B cell (primary cell): ENCODE results near the gene NOP9. TPM values are rescaled to one million over a fixed set of nuclear protein-coding genes. Genes with fewer than 3 reads are reported as not detected.

Experiments used
- ATAC-seq: fragments of 200-7000 bp; cut with Tn5 transposase; one replicate; pipeline ENCODE4 v1.10.0; 2021; ENCODE audit warnings: low read depth, mild to moderate bottlenecking, moderate number of reproducible peaks, moderate library complexity
- CTCF ChIA-PET: fragments of 350-600 bp; sonication (Branson Sonifier 250); formaldehyde crosslinking; loops from one replicate; lab custom pipeline; 2021; ENCODE audit warnings: antibody characterized with exemption, inconsistent platforms; lab: Charles Lee
- POLR2A ChIA-PET: fragments of 350-600 bp; sonication (Branson Sonifier 250); formaldehyde crosslinking; loops from one replicate; lab custom pipeline; 2021; ENCODE audit warnings: antibody characterized with exemption; lab: Charles Lee
- DNase-seq: peaks from one replicate; pipeline ENCODE4 v3.0.0; 2013
- H2AFZ ChIP-seq: 2 replicates; pipeline ENCODE4 v1.6.1; 2012; ENCODE audit warnings: mild to moderate bottlenecking, low read depth, low read length; ENCODE audit not compliant: insufficient read depth, poor library complexity, severe bottlenecking
- H3K27ac ChIP-seq, 2 donors: 1 replicate in 1 of 2; 2 replicates in 1 of 2; pipeline ENCODE4 v1.5.1; 2012 to 2013; ENCODE audit warnings: low read length in 2 of 2, mild to moderate bottlenecking in 2 of 2, moderate library complexity in 1 of 2
- H3K27me3 ChIP-seq, 4 experiments: fragments of 200-600 bp in 1 of 4; sonication (generic) in 1 of 4; replicated peaks in 1 of 4; 1 replicate in 2 of 4; 2 replicates in 2 of 4; pipeline versions ENCODE4 v1.6.1 to v1.7.0; 2013 to 2016; ENCODE audit warnings: low read length in 3 of 4, mild to moderate bottlenecking in 2 of 4, mixed read lengths in 1 of 4, moderate library complexity in 1 of 4; ENCODE audit not compliant: insufficient read depth in 4 of 4, control insufficient read depth in 3 of 4; ENCODE audit errors: control extremely low read depth in 1 of 4
- H3K36me3 ChIP-seq, 2 experiments: replicated peaks in 1 of 2; 1 replicate in 1 of 2; 2 replicates in 1 of 2; pipeline versions ENCODE4 v1.6.1 to v1.7.1; 2013; ENCODE audit warnings: low read length in 1 of 2; ENCODE audit not compliant: insufficient read depth in 2 of 2, control insufficient read depth in 1 of 2; ENCODE audit errors: control extremely low read depth in 1 of 2, extremely low read depth in 1 of 2
- H3K4me1 ChIP-seq, 2 donors: fragments of 200-600 bp in 1 of 2; sonication (generic) in 1 of 2; 1 replicate in 1 of 2; 2 replicates in 1 of 2; pipeline versions ENCODE4 v1.5.1 to v1.6.1; 2013 to 2017; ENCODE audit warnings: low read length in 2 of 2; ENCODE audit not compliant: control insufficient read depth in 2 of 2, insufficient read depth in 2 of 2
- H3K4me2 ChIP-seq: replicated peaks from 2 replicates; pipeline ENCODE3; 2012; ENCODE audit warnings: mild to moderate bottlenecking, low read depth, low read length; ENCODE audit not compliant: poor library complexity, severe bottlenecking
- H3K4me3 ChIP-seq, 5 experiments: fragments of 200-600 bp in 1 of 5; sonication (generic) in 1 of 5; 1 replicate in 3 of 5; 2 replicates in 2 of 5; pipeline versions ENCODE4 v1.5.1 to v1.7.0; 2011 to 2016; ENCODE audit warnings: low read length in 4 of 5, mild to moderate bottlenecking in 4 of 5, low read depth in 2 of 5, control low read depth in 1 of 5, moderate library complexity in 1 of 5; ENCODE audit not compliant: insufficient read depth in 1 of 5; ENCODE audit errors: control extremely low read depth in 1 of 5, extremely low read depth in 1 of 5
- H3K79me2 ChIP-seq: fragments of 200-600 bp; sonication (generic); one replicate; pipeline ENCODE4 v1.6.0; 2016; ENCODE audit warnings: low read length; ENCODE audit not compliant: control insufficient read depth, insufficient read depth
- H3K9ac ChIP-seq: fragments of 200-600 bp; sonication (generic); 2 replicates; pipeline ENCODE4 v1.6.1; 2017; ENCODE audit warnings: mild to moderate bottlenecking, low read length, moderate library complexity
- H3K9me3 ChIP-seq, 3 donors: one replicate each; pipeline versions ENCODE4 v1.6.1 to v1.7.1; 2013; ENCODE audit warnings: low read length in 2 of 3; ENCODE audit not compliant: control insufficient read depth in 2 of 3, insufficient read depth in 1 of 3; ENCODE audit errors: control extremely low read depth in 1 of 3
- H4K20me1 ChIP-seq: 2 replicates; pipeline ENCODE4 v1.6.0; 2012; ENCODE audit warnings: mild to moderate bottlenecking, low read length; ENCODE audit not compliant: insufficient read depth, control insufficient read depth, poor library complexity, severe bottlenecking
- H3K27ac Mint-ChIP-seq: one replicate; pipeline ENCODE4 v1.8.0; 2021; ENCODE audit warnings: mixed read lengths
- H3K27me3 Mint-ChIP-seq: one replicate; pipeline ENCODE4 v1.8.0; 2021; ENCODE audit warnings: mixed read lengths
- H3K4me1 Mint-ChIP-seq: one replicate; pipeline ENCODE4 v1.8.0; 2021; ENCODE audit warnings: mixed read lengths
- H3K4me3 Mint-ChIP-seq: one replicate; pipeline ENCODE4 v1.8.0; 2021; ENCODE audit warnings: mixed read lengths
- H3K9me3 Mint-ChIP-seq: one replicate; pipeline ENCODE4 v1.8.0; 2022; ENCODE audit warnings: mixed read lengths; ENCODE audit not compliant: insufficient read depth
- EZH2 ChIP-seq: IDR thresholded peaks from 2 replicates; pipeline ENCODE4 v1.6.1; 2012; ENCODE audit warnings: borderline replicate concordance, low read depth, mild to moderate bottlenecking, moderate library complexity, low read length; ENCODE audit not compliant: insufficient read depth, poor library complexity, severe bottlenecking
- WGBS: methylation state at CpG from one replicate; pipeline ENCODE4 v1.1.5; 2013; ENCODE audit warnings: missing lambda C conversion rate; ENCODE audit not compliant: insufficient coverage; 5-methylcytosine and 5-hydroxymethylcytosine counted together
- intact Hi-C: fragments of 100-400 bp; cut with micrococcal nuclease; formaldehyde crosslinking; loops from one replicate; pipeline ENCODE4 v1.10.0; 2022
- polyA plus RNA-seq: library from polyadenylated mRNA; depleted of rRNA; stranded (reverse); fragments of >200 nt; gene quantifications from 2 replicates; pipeline ENCODE4 v1.2.3, GENCODE V29; 2012
- total RNA-seq, 2 donors: library from RNA; stranded (reverse); fragments of 120-200 nt in 1 of 2; gene quantifications; 1 replicate in 1 of 2; 2 replicates in 1 of 2; pipeline versions ENCODE4 v1.2.3 to v1.2.4, GENCODE V29; 2013 to 2022
- TF ChIP-seq, protein P1 (sequence below): fragments of 200-600 bp; IDR thresholded peaks from one replicate; pipeline ENCODE4 v1.8.0; 2022; ENCODE audit warnings: antibody characterized with exemption, mild to moderate bottlenecking

Gene NOP9
- total and polyA plus RNA-seq, 2 donors (not counting 1 experiment from before 2014, with no cell fraction given): 9.7 to 22.6 TPM

DNA sequence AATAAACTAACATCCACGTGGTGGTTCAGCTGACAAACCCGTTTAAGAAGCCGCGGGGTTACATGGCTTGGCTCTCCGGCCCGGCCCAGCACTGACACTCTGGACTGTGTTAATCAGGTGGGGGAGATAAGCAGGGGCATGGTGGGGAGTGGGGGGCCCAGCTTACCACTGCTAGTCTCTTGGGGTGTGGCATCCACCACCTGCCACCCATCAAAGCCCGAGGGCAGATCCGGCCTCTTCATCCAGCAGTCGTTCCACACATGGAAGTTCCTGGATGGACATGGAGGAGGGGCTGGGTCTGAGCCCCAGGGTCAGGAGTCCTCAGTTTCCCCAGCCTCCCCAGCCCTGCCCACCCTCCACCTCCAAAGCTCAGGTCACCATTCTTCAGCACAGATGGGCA is 41.5 kb upstream of the NOP9 start:
- intact Hi-C loops: no loop called here
- Histone ChIP-seq H3K4me3 (no peak overlapping the region), H2AFZ (no peak overlapping the region), H4K20me1 (no peaks in the 10 kb centered on the region), H3K4me2 (no peak overlapping the region), H3K27ac (no peak overlapping the region), H3K36me3 (peaks cover 0 to 23% of the 10 kb centered on the region in 2 experiments), H3K4me1 (no peaks in the 10 kb centered on the region), H3K9me3 (no peaks in the 10 kb centered on the region), H3K9ac (no peak overlapping the region), H3K27me3 (no peaks in the 10 kb centered on the region), H3K79me2 (no peaks in the 10 kb centered on the region)
- POLR2A ChIA-PET: interaction anchor here (0.6 kb wide), 1 partner anchor 23 kb away, joined by 5 read pairs; no protein-coding TSS in a partner anchor
- ATAC-seq: no peak
- Mint-ChIP-seq H3K27me3 (no peaks in the 10 kb centered on the region), H3K9me3 (no peaks in the 10 kb centered on the region), H3K4me1 (no peaks in the 10 kb centered on the region), H3K27ac (no peak overlapping the region), H3K4me3 (no peak overlapping the region)
- TF ChIP-seq, protein P1, sequence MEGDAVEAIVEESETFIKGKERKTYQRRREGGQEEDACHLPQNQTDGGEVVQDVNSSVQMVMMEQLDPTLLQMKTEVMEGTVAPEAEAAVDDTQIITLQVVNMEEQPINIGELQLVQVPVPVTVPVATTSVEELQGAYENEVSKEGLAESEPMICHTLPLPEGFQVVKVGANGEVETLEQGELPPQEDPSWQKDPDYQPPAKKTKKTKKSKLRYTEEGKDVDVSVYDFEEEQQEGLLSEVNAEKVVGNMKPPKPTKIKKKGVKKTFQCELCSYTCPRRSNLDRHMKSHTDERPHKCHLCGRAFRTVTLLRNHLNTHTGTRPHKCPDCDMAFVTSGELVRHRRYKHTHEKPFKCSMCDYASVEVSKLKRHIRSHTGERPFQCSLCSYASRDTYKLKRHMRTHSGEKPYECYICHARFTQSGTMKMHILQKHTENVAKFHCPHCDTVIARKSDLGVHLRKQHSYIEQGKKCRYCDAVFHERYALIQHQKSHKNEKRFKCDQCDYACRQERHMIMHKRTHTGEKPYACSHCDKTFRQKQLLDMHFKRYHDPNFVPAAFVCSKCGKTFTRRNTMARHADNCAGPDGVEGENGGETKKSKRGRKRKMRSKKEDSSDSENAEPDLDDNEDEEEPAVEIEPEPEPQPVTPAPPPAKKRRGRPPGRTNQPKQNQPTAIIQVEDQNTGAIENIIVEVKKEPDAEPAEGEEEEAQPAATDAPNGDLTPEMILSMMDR: no peak
- no peak for TF ChIP-seq EZH2
- no peak for DNase-seq
- CTCF ChIA-PET: no interaction called here
- whole genome bisulfite sequencing: 100% methylated on average over 3 of the region's 9 CpGs

DNA sequence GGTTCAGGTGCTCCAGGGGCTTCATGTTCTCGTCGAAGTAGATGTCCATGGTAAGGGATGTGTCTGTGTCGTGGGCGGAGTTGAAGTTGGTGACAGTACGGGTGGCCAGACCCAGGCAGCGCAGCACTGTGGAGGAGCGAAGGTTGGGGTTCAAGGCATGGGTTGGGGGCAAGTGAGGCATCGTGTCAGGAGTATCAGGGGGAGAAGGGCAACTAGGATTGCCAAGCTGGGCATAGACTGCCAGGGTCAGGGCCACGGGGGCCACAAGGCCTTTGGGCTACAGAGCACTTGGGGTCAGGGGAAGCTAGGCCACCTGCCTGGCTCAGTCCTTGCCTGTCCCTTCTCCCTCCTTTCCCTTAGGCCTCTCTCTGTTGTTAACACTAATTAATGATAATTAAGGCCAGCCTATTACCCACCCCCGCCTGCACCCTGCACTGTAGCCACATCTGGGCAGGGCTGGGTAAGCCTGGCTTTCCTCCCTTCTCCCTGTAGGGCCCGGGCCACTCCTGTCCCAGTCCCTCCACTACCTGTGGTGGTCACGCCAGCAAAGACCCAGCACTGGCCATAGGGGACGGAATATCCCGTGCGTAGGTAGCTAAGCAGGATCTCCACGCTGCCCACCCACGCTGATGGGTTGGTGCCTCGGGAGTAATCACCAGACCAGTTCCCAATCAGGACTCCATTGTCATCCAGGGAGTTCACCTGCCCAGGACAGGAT is 40.9 kb upstream of the NOP9 start:
- intact Hi-C loops: no loop called here
- no peak overlapping the region for H3K9ac ChIP-seq
- H3K4me1 ChIP-seq: no peaks in the 10 kb centered on the region
- H3K4me3 Mint-ChIP-seq: no peak overlapping the region
- H3K27me3 ChIP-seq: no peaks in the 10 kb centered on the region
- no peak overlapping the region for H3K4me3 ChIP-seq
- H3K27me3 Mint-ChIP-seq: no peaks in the 10 kb centered on the region
- no peak for TF ChIP-seq EZH2
- TF ChIP-seq, protein P1: no peak
- DNase-seq: no peak
- CTCF ChIA-PET: no interaction called here
- no peaks in the 10 kb centered on the region for H3K79me2 ChIP-seq
- no peaks in the 10 kb centered on the region for H4K20me1 ChIP-seq
- no peak overlapping the region for H3K27ac Mint-ChIP-seq
- 96% methylated on average over 18 of the region's 18 CpGs for WGBS
- no peak for ATAC-seq
- H2AFZ ChIP-seq: no peak overlapping the region
- H3K9me3 ChIP-seq: no peaks in the 10 kb centered on the region
- H3K27ac ChIP-seq: no peak overlapping the region
- H3K9me3 Mint-ChIP-seq: no peaks in the 10 kb centered on the region
- H3K4me2 ChIP-seq: no peak overlapping the region
- no peaks in the 10 kb centered on the region for H3K4me1 Mint-ChIP-seq
- peaks cover 0 to 21% of the 10 kb centered on the region in 2 experiments for H3K36me3 ChIP-seq
- POLR2A ChIA-PET: interaction anchor here (0.6 kb wide), 1 partner anchor 24 kb away, joined by 5 read pairs; no protein-coding TSS in a partner anchor
